GM21390 (cell line): Measurements from ENCODE around the gene CAPZB.

Experiments
- ATAC-seq: cut with Tn5 transposase; IDR thresholded peaks from one replicate; pipeline ENCODE4 v1.9.1; 2021; ENCODE audit not compliant: unreplicated experiment

The CAPZB gene

DNA sequence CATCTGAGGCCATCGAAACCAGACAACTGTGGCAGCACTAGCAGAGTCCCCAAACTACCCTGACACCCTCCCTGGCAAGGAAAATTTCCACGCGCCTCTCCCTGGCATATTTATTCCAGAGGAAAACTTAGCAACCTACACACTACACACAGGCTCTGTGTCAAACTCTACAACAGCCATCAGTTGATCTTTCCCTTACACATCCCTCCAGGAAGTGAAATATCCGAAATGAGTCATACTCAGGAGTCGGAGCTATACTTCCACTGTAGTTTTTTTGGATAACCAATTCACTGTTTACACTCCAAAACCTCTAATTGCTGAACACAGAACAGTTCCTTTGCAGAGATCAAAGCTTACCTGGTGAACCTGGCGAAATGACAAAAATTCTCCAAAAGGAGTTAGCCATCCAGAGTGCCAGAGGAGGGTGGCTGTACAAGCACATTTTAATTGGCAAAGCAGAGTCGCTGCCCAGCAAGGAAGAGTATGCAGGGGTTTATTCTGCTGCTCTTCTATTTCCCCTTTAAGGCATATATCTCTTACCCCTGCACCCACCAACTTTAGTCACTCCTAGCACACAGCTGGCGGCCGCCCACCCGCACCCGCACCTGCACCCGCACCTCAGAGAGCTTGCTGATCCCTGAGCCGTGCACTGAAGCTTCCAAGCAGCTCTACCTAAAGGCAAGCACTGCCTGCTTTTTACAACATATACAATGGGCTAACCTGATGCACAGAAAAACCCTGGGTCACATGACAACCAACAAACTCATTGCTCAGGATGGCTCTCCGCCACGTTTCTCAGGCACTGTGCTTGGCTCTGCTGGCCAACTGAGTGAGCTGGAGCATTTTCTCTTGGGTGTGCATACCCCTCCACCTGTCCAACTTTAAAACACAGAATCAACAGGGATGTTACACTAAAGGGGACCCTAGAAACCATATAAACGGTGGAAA, 54.9 kb downstream of the CAPZB start:
- ATAC-seq = no peak

GRCh38 chr1:19429611-19430010, 55.7 kb downstream of the CAPZB start:
- ATAC-seq = no peak

DNA sequence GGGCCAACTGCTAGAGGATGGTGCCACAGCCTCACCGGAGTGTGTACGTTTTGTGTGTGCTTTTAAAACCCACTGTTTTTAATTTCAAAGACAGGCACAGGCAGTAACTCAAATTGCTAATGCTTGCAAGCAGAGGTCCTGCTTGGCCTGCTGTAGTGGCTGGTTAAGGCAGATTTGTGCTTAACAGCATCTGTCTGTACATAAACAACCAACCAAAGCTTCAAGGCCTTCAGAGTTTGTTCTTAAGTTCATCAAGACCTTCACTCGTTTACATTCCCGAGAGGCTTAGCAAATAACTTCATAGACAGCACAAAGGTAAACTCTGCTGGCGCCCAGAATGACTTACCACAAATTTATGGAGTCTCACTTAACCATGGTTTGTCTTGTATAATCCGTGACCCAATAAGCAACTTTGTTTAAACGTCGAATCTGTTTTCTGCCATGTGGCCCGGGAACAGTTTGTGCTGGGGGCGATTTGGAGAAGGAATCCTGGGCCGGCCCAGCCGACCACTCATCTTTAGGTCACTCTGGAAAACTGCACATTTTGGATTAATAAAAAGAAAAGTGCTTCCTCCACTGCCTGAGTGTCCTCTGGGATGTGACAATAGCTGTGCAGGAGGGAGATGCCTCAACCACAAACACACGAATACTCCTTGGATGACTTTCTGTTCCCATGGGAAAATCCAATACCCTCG, 58.1 kb downstream of the CAPZB start:
- ATAC-seq = no peak

- no peak for ATAC-seq
These were observed 58.8 kb downstream of the CAPZB start for GRCh38 chr1:19426294-19427086.

GRCh38 chr1:19425646-19426239, 59.6 kb downstream of the CAPZB start:
- ATAC-seq = no peak

- ATAC-seq = no peak
These were observed 60.4 kb downstream of the CAPZB start for GRCh38 chr1:19424651-19425570.

- ATAC-seq = no peak
These were observed 62.2 kb downstream of the CAPZB start for GRCh38 chr1:19423130-19423529.

DNA sequence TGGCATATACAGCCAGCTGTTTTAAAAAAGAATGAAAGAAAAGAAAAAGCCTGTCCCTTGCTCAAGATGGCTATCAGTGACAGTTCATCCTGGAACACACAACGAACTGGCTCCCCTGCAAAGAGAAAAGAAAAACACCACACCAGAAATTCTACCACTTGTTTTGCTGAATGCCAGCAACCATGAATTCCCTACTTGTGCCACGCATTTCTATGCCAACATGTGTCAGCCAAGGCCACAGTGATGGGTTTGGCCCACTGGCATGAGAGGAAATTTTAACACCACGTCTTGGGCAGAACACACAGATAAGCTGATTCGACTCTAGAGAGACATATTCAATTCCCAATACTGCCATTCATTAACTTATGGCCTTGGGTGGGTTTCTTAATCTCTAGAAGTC, 64.0 kb downstream of the CAPZB start:
- no peak for ATAC-seq

DNA sequence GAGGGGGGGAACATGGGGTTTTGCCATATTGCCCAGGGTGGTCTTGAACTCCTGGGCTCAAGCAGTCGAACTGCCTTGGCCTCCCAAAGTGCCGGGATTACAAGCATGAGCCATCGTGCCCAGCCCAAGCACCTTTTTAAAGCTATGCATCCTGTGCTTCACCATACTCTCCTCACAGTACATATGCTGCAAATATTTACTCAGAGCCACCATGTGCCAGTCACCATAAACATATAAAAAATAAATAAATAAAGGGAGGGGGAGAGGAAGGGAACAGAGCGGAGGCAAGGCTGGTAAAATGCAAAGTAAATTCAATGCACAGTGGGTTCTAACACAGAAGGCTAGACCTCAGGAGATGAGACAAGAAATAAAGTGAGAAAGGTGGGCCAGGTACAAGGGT, 64.7 kb downstream of the CAPZB start:
- no peak for ATAC-seq

DNA sequence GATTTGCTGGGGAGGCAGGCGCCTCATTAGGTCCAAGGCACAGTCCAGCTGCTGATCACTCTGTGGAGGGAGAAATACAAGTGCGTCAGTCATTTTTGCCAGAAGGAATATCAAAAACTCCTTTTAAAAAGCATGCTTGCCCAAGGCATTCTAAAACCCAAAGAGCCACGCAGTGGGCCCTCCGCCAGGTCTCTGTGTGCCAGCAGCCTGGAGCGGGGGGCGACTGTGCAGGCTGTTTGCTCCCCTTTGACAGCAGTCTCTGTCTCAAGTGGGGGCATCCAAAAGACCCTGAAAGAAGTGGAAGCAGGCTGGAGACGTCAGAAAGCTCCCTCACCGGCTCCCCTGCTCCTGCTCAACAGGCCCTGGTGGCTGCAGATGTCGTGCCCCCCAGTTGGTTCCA, 65.6 kb downstream of the CAPZB start:
- ATAC-seq = no peak

DNA sequence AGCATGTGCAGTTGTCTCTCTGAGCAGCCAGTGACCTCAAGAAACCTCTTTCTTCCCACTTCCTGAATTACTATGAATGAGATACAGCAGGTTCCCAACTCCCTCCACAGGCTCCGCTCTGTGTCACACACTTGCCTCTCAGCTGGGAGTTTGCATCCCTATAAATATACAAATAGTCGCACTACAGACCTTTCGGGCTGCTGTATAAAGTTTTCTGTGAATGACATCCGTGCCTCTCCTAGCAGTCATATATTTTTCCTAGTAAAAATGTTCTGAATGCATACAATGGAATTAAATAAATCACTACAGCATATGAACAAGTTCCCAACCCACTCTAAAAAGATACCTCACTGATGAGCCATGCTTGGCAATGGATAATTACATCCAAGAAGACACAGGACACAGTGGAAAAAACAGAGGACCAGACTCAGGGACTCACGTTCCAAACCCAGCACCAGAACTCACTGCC, 66.8 kb downstream of the CAPZB start:
- no peak for ATAC-seq

GRCh38 chr1:19416921-19417470, 68.3 kb downstream of the CAPZB start:
- no peak for ATAC-seq

GRCh38 chr1:19416145-19416544, 69.2 kb downstream of the CAPZB start:
- ATAC-seq = no peak

DNA sequence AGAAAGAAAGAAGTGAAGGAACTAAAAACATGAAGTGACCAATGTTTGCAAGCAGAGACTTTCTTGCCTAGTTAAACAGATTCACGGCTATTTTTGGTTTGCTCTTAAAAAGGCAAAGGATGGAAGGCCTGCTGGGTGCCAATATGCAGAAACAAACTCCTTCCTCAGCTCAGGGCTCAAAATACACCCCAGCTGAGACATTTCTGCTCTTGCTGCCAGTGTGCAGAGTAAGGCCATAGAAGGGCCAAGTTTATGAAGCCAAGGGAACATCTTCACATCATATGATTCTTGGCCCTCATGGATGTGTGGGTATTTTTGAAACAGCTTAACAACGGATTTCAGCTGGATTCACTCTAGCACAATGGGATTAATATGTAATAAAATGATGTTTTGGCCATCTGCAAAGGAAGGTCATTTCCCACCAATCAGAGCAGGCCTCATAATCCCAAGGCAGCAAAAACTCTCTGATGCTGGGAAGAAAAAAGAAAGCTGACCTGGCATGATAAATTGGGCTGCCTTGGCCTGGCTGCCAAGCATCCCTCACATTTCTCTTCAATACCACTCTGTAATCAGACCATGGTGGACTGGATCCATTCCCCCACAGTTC, 70.7 kb downstream of the CAPZB start:
- no peak for ATAC-seq

- ATAC-seq = no peak
These were observed 71.3 kb downstream of the CAPZB start for GRCh38 chr1:19413999-19414398.

- no peak for ATAC-seq
These were observed 72.7 kb downstream of the CAPZB start for GRCh38 chr1:19412654-19413053.

DNA sequence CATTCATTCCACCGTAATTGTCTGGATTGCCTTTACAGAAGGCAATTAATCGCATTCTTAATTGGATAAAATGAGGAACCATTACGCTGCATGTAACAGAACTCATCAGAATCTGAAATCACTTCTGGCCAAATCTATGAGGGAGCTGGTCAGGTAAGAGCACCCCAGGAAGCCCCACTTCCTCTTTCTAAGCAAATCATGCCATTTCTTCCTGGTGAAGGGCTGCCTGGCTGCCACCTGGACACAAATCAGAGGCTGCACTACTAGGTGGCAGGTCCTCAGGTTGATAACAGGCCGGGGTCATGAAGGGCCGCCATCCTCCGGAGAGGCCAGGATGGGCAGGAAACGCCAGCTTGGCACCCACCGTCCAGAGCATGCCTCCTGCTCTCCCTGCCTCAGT, 73.7 kb downstream of the CAPZB start:
- ATAC-seq = no peak

- no peak for ATAC-seq
These were observed 74.9 kb downstream of the CAPZB start for GRCh38 chr1:19410393-19410792.
